Tibial nerve (tissue), 4 donors: ENCODE data around the gene ZNF362. TPM values are rescaled to one million over a fixed set of nuclear protein-coding genes. Genes with fewer than 3 reads are reported as not detected.

ENCODE experiments used
- DNase-seq, 2 donors: peaks; one replicate each; pipeline ENCODE4 v3.0.0-alpha.2; 2019; ENCODE audit warnings: low spot score in 2 of 2
- H3K27ac ChIP-seq, 4 donors: fragments of 200-600 bp; sonication (generic) in 3 of 4; one replicate each; pipeline ENCODE4 v1.5.1; 2017 to 2019; ENCODE audit warnings: mild to moderate bottlenecking in 1 of 4
- H3K27me3 ChIP-seq, 2 donors: fragments of 200-600 bp; sonication (generic) in 1 of 2; one replicate each; pipeline versions ENCODE4 v1.5.1 to v1.6.0; 2017 to 2019
- H3K36me3 ChIP-seq, 3 donors: fragments of 200-600 bp; sonication (generic); one replicate each; pipeline ENCODE4 v1.5.1; 2018 to 2019
- H3K4me1 ChIP-seq, 4 donors: fragments of 200-600 bp; sonication (generic) in 3 of 4; one replicate each; pipeline ENCODE4 v1.5.1; 2017 to 2019
- H3K4me3 ChIP-seq, 4 donors: fragments of 200-600 bp; sonication (generic) in 3 of 4; one replicate each; pipeline ENCODE4 v1.5.1; 2017 to 2019; ENCODE audit warnings: mild to moderate bottlenecking in 1 of 4, moderate library complexity in 1 of 4
- H3K9me3 ChIP-seq, 4 donors: fragments of 200-600 bp; sonication (generic) in 3 of 4; one replicate each; pipeline ENCODE4 v1.5.1; 2017 to 2019
- CTCF ChIP-seq, 5 experiments: fragments of 200-600 bp in 3 of 5; fragments of 450-650 bp in 2 of 5; sonication (generic) in 3 of 5; IDR thresholded peaks; one replicate each; pipeline ENCODE4 v1.5.1; 2016 to 2019; ENCODE audit warnings: antibody characterized with exemption in 5 of 5, mild to moderate bottlenecking in 3 of 5, moderate library complexity in 2 of 5
- EP300 ChIP-seq, 2 donors: sonication (generic); formaldehyde crosslinking; IDR thresholded peaks; one replicate each; pipeline ENCODE4 v1.6.1; 2017; ENCODE audit warnings: antibody characterized with exemption in 2 of 2, mild to moderate bottlenecking in 1 of 2
- POLR2A ChIP-seq, 2 donors: fragments of 450-650 bp; IDR thresholded peaks; one replicate each; pipeline ENCODE4 v1.6.1; 2017; ENCODE audit warnings: antibody characterized with exemption in 2 of 2, mild to moderate bottlenecking in 2 of 2, moderate library complexity in 2 of 2
- WGBS, 2 donors: methylation state at CpG; one replicate each; pipeline ENCODE4 v1.1.5; 2018; 5-methylcytosine and 5-hydroxymethylcytosine counted together
- total RNA-seq, 4 donors: library from RNA; depleted of rRNA; stranded (reverse); fragments of >200 nt; gene quantifications; one replicate each; pipeline ENCODE4 v1.1.0, GENCODE V29; 2016

The ZNF362 gene
- total RNA-seq, 4 donors from 2014 or later, result 14.7 to 21.8 (median 17.3) TPM

- no peak overlapping the region for H3K4me3 ChIP-seq
- H3K36me3 ChIP-seq, result peaks cover 13 to 45% (median 25%) of the 10 kb centered on the region in 3 donors
- TF ChIP-seq EP300 (IDR thresholded peaks at IDR 0.05) (no peak), CTCF (IDR thresholded peaks at IDR 0.05) (no peak), POLR2A (IDR thresholded peaks at IDR 0.05) (no peak)
- WGBS, 2 donors, result 84 to 85% methylated on average over 5 of the region's 5 CpGs
- H3K9me3 ChIP-seq, result no peaks in the 10 kb centered on the region
- H3K27me3 ChIP-seq, result no peaks in the 10 kb centered on the region
- DNase-seq, result no peak
- H3K27ac ChIP-seq, result peak overlapping the region in 2 of 4 donors; percentile 7 to 22
- peaks cover 0 to 5% (median 1%) of the 10 kb centered on the region in 4 donors for H3K4me1 ChIP-seq
These were observed 64.9 kb downstream of the ZNF362 start for GRCh38 chr1:33321178-33321577.

DNA sequence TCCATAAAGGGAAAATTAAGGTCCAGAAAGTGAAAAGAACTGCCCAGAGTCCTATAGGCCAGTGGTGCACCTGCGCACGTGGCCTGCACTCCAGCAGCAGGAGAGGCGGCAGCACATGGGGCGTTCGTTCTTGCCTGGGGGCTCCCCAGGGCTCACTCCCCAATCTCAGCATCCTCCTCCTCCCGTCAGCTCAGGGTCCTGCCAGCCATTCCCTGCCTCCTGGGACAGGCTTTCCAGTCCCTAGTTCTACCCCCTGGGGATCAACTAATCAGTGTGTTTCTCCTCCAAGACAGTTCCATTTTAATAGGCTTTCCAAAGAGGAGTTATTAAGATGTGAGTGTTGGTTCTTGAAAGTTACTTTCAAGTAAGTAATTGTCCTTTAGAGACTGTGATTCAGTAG, 65.8 kb downstream of the ZNF362 start:
- WGBS, 2 donors, result 73 to 90% methylated on average over 6 of the region's 6 CpGs
- Histone ChIP-seq H3K4me3 (no peak overlapping the region), H3K9me3 (no peaks in the 10 kb centered on the region), H3K4me1 (peaks cover 0 to 12% (median 7%) of the 10 kb centered on the region in 4 donors), H3K27me3 (no peaks in the 10 kb centered on the region), H3K36me3 (peaks cover 13 to 54% (median 27%) of the 10 kb centered on the region in 3 donors), H3K27ac (peak overlapping the region in 1 of 4 donors; percentile 11)
- DNase-seq, result no peak
- TF ChIP-seq CTCF (IDR thresholded peaks at IDR 0.05), result no peak
- no peak for TF ChIP-seq EP300 (IDR thresholded peaks at IDR 0.05)
- no peak for TF ChIP-seq POLR2A (IDR thresholded peaks at IDR 0.05)

DNA sequence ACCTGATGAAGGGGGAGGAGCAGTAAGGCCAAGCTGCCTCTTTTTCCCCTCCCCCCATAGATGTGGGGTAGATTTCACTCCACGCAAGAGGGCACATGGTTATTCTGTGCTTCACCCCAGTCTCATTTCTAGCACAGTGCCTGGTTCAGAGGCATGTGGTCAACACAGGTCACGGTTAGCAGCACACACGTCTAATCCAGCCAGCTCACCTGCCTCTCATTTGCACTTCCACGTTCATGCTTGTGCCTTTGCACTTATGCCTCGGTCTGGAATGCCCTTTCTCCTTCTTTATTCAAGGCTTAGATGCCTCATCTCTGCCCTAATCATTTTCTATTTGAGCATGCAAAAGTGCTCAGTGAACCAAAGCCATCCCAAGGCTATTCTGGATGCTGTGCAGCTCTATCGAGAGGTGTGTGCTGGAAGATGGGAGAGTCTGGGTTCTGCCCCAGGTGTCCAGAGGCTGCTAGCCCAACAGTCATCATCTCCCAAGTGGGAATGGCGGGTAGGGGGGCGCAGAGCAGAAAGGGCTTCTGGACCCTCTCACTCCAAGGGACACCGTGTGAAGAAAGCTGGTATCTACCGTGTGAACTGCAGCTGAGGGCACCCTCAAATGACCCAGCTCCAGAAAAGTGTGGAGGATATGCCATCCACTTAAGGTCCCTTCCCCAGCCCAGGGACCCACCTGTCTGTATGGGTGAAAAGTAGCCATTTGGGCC, 66.7 kb downstream of the ZNF362 start:
- WGBS, 2 donors, result 65 to 81% methylated on average over 10 of the region's 10 CpGs
- Histone ChIP-seq H3K4me1 (peaks cover 0 to 20% (median 11%) of the 10 kb centered on the region in 4 donors), H3K4me3 (no peak overlapping the region), H3K9me3 (no peaks in the 10 kb centered on the region), H3K36me3 (peaks cover 16 to 63% (median 28%) of the 10 kb centered on the region in 3 donors), H3K27ac (peak overlapping the region in 1 of 4 donors; percentile 71), H3K27me3 (no peaks in the 10 kb centered on the region)
- DNase-seq, result no peak
- TF ChIP-seq CTCF (IDR thresholded peaks at IDR 0.05) (no peak), EP300 (IDR thresholded peaks at IDR 0.05) (peak in 1 of 2 donors; percentile 25)

DNA sequence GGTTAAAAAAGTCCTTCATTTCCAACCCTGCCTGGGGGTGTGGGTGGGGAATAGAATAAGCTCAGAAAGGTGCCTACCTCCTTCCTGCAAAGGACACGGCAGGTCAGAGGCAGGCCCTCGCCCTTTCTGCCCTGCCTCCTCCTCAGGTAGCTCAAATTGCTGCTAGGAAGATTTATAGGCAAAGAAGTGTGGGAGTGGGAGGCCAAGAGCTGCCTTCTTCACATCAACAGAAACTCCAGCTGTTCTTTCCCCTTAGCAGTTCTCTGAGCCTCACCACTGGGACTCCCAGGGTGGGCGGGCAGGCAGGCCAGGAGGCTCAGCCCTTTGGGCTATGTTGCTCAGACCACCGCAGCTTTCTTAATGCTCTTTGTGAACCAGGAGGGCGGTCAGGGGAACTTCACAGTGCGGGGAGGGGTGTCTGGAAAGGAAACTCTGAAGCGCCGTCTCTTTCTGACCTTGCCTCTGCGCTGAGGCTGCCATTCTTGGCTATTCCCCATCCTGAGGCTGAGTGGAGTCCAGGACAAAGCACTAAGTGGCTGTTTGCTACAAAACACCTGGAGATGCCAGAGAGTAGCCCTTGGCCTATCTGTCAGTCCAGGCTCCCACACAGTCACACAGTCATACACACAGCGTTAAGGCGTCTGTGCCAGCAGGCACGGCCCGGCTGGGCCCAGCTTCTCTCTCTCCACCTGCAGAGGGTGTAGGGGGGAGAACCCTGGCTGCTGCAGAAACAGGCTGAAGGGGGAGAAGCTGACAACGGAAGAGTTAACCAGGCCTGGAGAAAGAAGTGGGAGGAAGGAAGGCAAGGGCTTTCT, 67.6 kb downstream of the ZNF362 start:
- Histone ChIP-seq H3K36me3 (peaks cover 20 to 71% (median 32%) of the 10 kb centered on the region in 3 donors), H3K9me3 (no peaks in the 10 kb centered on the region), H3K27ac (peak overlapping the region in 2 of 4 donors; percentile 53 to 71), H3K27me3 (no peaks in the 10 kb centered on the region), H3K4me3 (no peak overlapping the region), H3K4me1 (peaks cover 0 to 28% (median 14%) of the 10 kb centered on the region in 4 donors)
- no peak for TF ChIP-seq CTCF (IDR thresholded peaks at IDR 0.05)
- no peak for TF ChIP-seq POLR2A (IDR thresholded peaks at IDR 0.05)
- TF ChIP-seq EP300 (IDR thresholded peaks at IDR 0.05), result no peak
- 59 to 68% methylated on average over 14 of the region's 14 CpGs for WGBS, 2 donors
- no peak for DNase-seq
